ENCODE results near the gene CYTH1. TPM values are rescaled to one million over a fixed set of nuclear protein-coding genes. Genes with fewer than 3 reads are reported as not detected.

The CYTH1 gene
- polyA plus RNA-seq, 2 of the 4 experiments (the other 2 are of a cell fraction), result 38.5 to 46.2 TPM

- DNase-seq (ENCODE audit: low read depth in 1 of 2, low spot score in 1 of 2) (no peak), ATAC-seq (no peak), FAIRE-seq (no peak)
- no peak overlapping the region for H3K4me3 ChIP-seq
- TF ChIP-seq EP300 (IDR thresholded peaks at IDR 0.05) (no peak), RCOR1 (IDR thresholded peaks at IDR 0.05; ENCODE audit: low read depth, low read length) (no peak)
- H3K4me2 ChIP-seq, result no peak overlapping the region
- no peaks in the 10 kb centered on the region for H3K9me3 ChIP-seq
- H3K27ac ChIP-seq, result peak overlapping the region; percentile 57 to 90; a peak in 4 of 6 replicates
- POLR2A ChIA-PET, result no interaction called here
- 92% methylated on average over 5 of the region's 5 CpGs for WGBS (ENCODE audit: missing lambda C conversion rate)
- CTCF ChIA-PET, result interaction anchor here (0.9 to 2.7 kb wide), 5 partner anchors 9 to 186 kb away, joined by 3 to 13 read pairs (median 4); no protein-coding TSS in a partner anchor
- H3K4me1 ChIP-seq, result peaks cover 30% of the 10 kb centered on the region
These were observed 98.6 kb downstream of the CYTH1 start for GRCh38 chr17:78683408-78683961.

- H3K9me3 ChIP-seq, result no peaks in the 10 kb centered on the region
- DNase-seq (ENCODE audit: low read depth in 1 of 2, low spot score in 1 of 2) (no peak), ATAC-seq (no peak), FAIRE-seq (no peak)
- ChIA-PET CTCF (interaction anchor here (1.0 to 2.7 kb wide), 6 partner anchors 8 to 495 kb away, joined by 3 to 13 read pairs (median 4); partner anchors contain the start of gene AFMID), POLR2A (interaction anchor here (0.7 kb wide), 1 partner anchor 46 kb away, joined by 4 read pairs; no protein-coding TSS in a partner anchor)
- WGBS (ENCODE audit: missing lambda C conversion rate), result 87% methylated on average over 2 of the region's 2 CpGs
- no peak for TF ChIP-seq NPAS2 (CRISPR knock-in tag; IDR thresholded peaks at IDR 0.05; ENCODE audit: borderline replicate concordance)
- no peak for TF ChIP-seq TP53 (CRISPR knock-in tag; IDR thresholded peaks at IDR 0.05)
- no peak for TF ChIP-seq GATA3 (IDR thresholded peaks at IDR 0.05; ENCODE audit: borderline replicate concordance)
- no peak for TF ChIP-seq KDM1A (IDR thresholded peaks at IDR 0.05; ENCODE audit: low read depth)
- TF ChIP-seq SREBF2 (IDR thresholded peaks at IDR 0.05), result no peak
- no peak for TF ChIP-seq PHF8 (IDR thresholded peaks at IDR 0.05; ENCODE audit: borderline replicate concordance, low read depth)
- no peak for TF ChIP-seq KDM5A (IDR thresholded peaks at IDR 0.05)
- TF ChIP-seq CHD4 (IDR thresholded peaks at IDR 0.05; ENCODE audit: borderline replicate concordance), result no peak
- TF ChIP-seq, protein P1, sequence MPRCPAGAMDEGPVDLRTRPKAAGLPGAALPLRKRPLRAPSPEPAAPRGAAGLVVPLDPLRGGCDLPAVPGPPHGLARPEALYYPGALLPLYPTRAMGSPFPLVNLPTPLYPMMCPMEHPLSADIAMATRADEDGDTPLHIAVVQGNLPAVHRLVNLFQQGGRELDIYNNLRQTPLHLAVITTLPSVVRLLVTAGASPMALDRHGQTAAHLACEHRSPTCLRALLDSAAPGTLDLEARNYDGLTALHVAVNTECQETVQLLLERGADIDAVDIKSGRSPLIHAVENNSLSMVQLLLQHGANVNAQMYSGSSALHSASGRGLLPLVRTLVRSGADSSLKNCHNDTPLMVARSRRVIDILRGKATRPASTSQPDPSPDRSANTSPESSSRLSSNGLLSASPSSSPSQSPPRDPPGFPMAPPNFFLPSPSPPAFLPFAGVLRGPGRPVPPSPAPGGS (IDR thresholded peaks at IDR 0.05), result no peak
- TF ChIP-seq FOXS1 (CRISPR knock-in tag; IDR thresholded peaks at IDR 0.05), result no peak
- no peak for TF ChIP-seq USF2 (IDR thresholded peaks at IDR 0.05)
- TF ChIP-seq CEBPB (IDR thresholded peaks at IDR 0.05), result no peak
- TF ChIP-seq MAX (IDR thresholded peaks at IDR 0.05), result no peak
- no peak for TF ChIP-seq CBX8 (IDR thresholded peaks at IDR 0.05)
- TF ChIP-seq TFCP2L1 (CRISPR knock-in tag; IDR thresholded peaks at IDR 0.05), result no peak
- H3K4me2 ChIP-seq, result no peak overlapping the region
- H3K4me3 ChIP-seq, result no peak overlapping the region
- peaks cover 41% of the 10 kb centered on the region for H3K4me1 ChIP-seq
- H3K27ac ChIP-seq, result peak overlapping the region; percentile 90 to 94
These were observed 99.7 kb downstream of the CYTH1 start for GRCh38 chr17:78682363-78682762.

- DNase-seq (ENCODE audit: low read depth in 1 of 2, low spot score in 1 of 2) (no peak), FAIRE-seq (no peak), ATAC-seq (no peak; a peak in 1 of 6 replicates)
- H3K4me2 ChIP-seq, result peak overlapping the region; percentile 72
- TF ChIP-seq HDAC2 (IDR thresholded peaks at IDR 0.05) (no peak), USF2 (IDR thresholded peaks at IDR 0.05) (no peak)
- no peaks in the 10 kb centered on the region for H3K9me3 ChIP-seq
- 69% methylated on average over 12 of the region's 12 CpGs for WGBS (ENCODE audit: missing lambda C conversion rate)
- POLR2A ChIA-PET, result interaction anchor here (1.2 kb wide), 1 partner anchor 88 kb away, joined by 5 read pairs; no protein-coding TSS in a partner anchor
- peak overlapping the region; percentile 22 for H3K4me3 ChIP-seq
- H3K4me1 ChIP-seq, result peaks cover 44% of the 10 kb centered on the region
- CTCF ChIA-PET, result interaction anchor here (0.8 to 7.1 kb wide), 9 partner anchors 13 to 183 kb away, joined by 3 to 69 read pairs (median 4); no protein-coding TSS in a partner anchor
- peak overlapping the region; percentile 90 to 94 for H3K27ac ChIP-seq
These were observed 101.6 kb downstream of the CYTH1 start for GRCh38 chr17:78680436-78680835.
